Measurements from ENCODE around the gene CWC22.

DNA sequence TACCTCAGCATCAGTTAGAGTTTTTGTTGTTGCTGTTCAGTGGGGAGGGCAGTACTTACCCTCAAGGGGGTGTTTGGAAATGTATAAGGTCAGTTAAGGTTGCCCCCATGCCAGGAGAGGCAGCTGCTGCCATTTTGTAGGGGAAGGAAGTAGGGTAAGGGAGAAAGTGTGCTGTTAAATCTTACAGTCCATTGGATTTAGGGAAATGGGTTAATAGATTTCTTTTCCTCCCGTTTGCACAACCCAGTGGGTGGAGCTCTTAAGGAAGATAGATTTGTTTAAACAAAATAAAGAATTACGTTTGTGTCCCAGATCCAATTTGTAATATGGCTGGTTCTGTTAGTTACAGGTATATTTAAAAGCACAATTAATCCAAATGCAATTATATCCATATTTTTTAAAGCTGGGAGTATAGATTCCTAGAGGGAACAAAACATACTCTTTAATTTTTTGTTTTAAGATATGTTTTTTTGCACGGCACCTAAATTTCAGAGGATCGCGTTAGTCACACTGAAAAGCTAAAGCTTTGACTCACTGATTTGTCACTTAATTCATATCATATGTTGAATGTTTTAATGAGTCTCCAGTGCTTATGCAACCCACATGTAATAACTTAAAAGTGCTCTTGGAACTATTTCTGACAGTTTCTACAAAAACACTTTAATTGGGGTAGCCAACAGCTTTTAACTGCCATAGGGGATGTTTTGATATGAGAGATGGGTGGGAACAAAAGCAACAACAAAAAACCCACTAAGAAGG lies 9.0 kb upstream of the CWC22 start:
- TF ChIP-seq EZH2 (optimal IDR thresholded peaks at IDR 0.05; ENCODE audit: low read depth, low read length): no peak
- TF ChIP-seq, protein P1, sequence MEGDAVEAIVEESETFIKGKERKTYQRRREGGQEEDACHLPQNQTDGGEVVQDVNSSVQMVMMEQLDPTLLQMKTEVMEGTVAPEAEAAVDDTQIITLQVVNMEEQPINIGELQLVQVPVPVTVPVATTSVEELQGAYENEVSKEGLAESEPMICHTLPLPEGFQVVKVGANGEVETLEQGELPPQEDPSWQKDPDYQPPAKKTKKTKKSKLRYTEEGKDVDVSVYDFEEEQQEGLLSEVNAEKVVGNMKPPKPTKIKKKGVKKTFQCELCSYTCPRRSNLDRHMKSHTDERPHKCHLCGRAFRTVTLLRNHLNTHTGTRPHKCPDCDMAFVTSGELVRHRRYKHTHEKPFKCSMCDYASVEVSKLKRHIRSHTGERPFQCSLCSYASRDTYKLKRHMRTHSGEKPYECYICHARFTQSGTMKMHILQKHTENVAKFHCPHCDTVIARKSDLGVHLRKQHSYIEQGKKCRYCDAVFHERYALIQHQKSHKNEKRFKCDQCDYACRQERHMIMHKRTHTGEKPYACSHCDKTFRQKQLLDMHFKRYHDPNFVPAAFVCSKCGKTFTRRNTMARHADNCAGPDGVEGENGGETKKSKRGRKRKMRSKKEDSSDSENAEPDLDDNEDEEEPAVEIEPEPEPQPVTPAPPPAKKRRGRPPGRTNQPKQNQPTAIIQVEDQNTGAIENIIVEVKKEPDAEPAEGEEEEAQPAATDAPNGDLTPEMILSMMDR (IDR thresholded peaks at IDR 0.05; ENCODE audit: low read length): no peak
- TF ChIP-seq EZH2phosphoT487 (IDR thresholded peaks at IDR 0.05; ENCODE audit: low read length): no peak

Measured in MM.1S (cell line).